Ishikawa (cell line): ENCODE measurements around the gene CRLF1.

Experiments used
- RAD21 ChIP-seq: IDR thresholded peaks from 2 replicates; pipeline ENCODE4 v1.6.1; 2012; ENCODE audit warnings: low read depth
- YY1 ChIP-seq: IDR thresholded peaks from 2 replicates; pipeline ENCODE4 v1.6.1; 2012; ENCODE audit warnings: low read depth
- TF ChIP-seq, protein P1 (sequence below): IDR thresholded peaks from 2 replicates; pipeline ENCODE4 v1.6.1; 2012; ENCODE audit warnings: low read depth, mild to moderate bottlenecking

DNA sequence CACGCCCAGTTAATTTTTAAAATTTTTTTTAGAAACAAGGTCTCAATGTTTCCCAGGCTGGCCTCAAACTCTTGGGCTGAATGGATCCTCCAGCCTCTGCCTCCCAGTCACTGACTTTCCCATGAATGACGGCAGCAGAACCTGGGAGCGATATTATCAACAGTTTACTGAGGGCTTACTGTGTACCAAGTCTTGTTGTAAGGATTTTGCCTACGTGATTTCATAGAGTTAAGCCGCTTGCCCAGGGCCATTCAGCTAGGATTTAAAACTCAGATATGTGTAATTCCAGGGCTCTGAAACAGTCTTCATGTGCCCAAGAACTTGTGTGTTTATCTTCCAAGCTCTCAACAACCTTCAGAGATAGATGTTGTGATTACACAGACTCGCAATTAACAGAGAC, 55.0 kb downstream of the CRLF1 start:
- TF ChIP-seq RAD21 (no peak), YY1 (no peak)
- TF ChIP-seq, protein P1, sequence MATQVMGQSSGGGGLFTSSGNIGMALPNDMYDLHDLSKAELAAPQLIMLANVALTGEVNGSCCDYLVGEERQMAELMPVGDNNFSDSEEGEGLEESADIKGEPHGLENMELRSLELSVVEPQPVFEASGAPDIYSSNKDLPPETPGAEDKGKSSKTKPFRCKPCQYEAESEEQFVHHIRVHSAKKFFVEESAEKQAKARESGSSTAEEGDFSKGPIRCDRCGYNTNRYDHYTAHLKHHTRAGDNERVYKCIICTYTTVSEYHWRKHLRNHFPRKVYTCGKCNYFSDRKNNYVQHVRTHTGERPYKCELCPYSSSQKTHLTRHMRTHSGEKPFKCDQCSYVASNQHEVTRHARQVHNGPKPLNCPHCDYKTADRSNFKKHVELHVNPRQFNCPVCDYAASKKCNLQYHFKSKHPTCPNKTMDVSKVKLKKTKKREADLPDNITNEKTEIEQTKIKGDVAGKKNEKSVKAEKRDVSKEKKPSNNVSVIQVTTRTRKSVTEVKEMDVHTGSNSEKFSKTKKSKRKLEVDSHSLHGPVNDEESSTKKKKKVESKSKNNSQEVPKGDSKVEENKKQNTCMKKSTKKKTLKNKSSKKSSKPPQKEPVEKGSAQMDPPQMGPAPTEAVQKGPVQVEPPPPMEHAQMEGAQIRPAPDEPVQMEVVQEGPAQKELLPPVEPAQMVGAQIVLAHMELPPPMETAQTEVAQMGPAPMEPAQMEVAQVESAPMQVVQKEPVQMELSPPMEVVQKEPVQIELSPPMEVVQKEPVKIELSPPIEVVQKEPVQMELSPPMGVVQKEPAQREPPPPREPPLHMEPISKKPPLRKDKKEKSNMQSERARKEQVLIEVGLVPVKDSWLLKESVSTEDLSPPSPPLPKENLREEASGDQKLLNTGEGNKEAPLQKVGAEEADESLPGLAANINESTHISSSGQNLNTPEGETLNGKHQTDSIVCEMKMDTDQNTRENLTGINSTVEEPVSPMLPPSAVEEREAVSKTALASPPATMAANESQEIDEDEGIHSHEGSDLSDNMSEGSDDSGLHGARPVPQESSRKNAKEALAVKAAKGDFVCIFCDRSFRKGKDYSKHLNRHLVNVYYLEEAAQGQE = no peak
